ENCODE results near the gene SLC7A14.

The SLC7A14 gene

GRCh38 chr3:170491901-170492300 is 94.0 kb downstream of the SLC7A14 start:
- no peaks in the 10 kb centered on the region for H3K36me3 ChIP-seq (ENCODE audit: control insufficient read depth, insufficient read depth, low read length)
- H3K9ac ChIP-seq (ENCODE audit: low read depth, low read length) = no peak overlapping the region
- H3K4me1 ChIP-seq (ENCODE audit: control insufficient read depth, insufficient read depth, low read length) = peaks cover 4% of the 10 kb centered on the region
- no peaks in the 10 kb centered on the region for H3K9me3 ChIP-seq (ENCODE audit: control insufficient read depth, insufficient read depth, low read length)
- H3K4me3 ChIP-seq (ENCODE audit: low read depth, low read length) = no peak overlapping the region
- no peaks in the 10 kb centered on the region for H3K27me3 ChIP-seq (ENCODE audit: control insufficient read depth, insufficient read depth, low read length)

- Histone ChIP-seq H3K4me3 (ENCODE audit: low read depth, low read length) (no peak overlapping the region), H3K9ac (ENCODE audit: low read depth, low read length) (no peak overlapping the region), H3K9me3 (ENCODE audit: control insufficient read depth, insufficient read depth, low read length) (no peaks in the 10 kb centered on the region), H3K27me3 (ENCODE audit: control insufficient read depth, insufficient read depth, low read length) (no peaks in the 10 kb centered on the region), H3K4me1 (ENCODE audit: control insufficient read depth, insufficient read depth, low read length) (peaks cover 4% of the 10 kb centered on the region), H3K36me3 (ENCODE audit: control insufficient read depth, insufficient read depth, low read length) (no peaks in the 10 kb centered on the region)
Observed at GRCh38 chr3:170490828-170491560, 94.9 kb downstream of the SLC7A14 start.

GRCh38 chr3:170488802-170489201 is 97.1 kb downstream of the SLC7A14 start:
- Histone ChIP-seq H3K4me1 (ENCODE audit: control insufficient read depth, insufficient read depth, low read length) (peaks cover 4% of the 10 kb centered on the region), H3K9ac (ENCODE audit: low read depth, low read length) (no peak overlapping the region), H3K9me3 (ENCODE audit: control insufficient read depth, insufficient read depth, low read length) (no peaks in the 10 kb centered on the region), H3K4me3 (ENCODE audit: low read depth, low read length) (no peak overlapping the region), H3K36me3 (ENCODE audit: control insufficient read depth, insufficient read depth, low read length) (peaks cover 2% of the 10 kb centered on the region), H3K27me3 (ENCODE audit: control insufficient read depth, insufficient read depth, low read length) (no peaks in the 10 kb centered on the region)

GRCh38 chr3:170487031-170487430 is 98.8 kb downstream of the SLC7A14 start:
- Histone ChIP-seq H3K4me3 (ENCODE audit: low read depth, low read length) (no peak overlapping the region), H3K9ac (ENCODE audit: low read depth, low read length) (no peak overlapping the region), H3K27me3 (ENCODE audit: control insufficient read depth, insufficient read depth, low read length) (no peaks in the 10 kb centered on the region), H3K9me3 (ENCODE audit: control insufficient read depth, insufficient read depth, low read length) (no peaks in the 10 kb centered on the region), H3K4me1 (ENCODE audit: control insufficient read depth, insufficient read depth, low read length) (no peaks in the 10 kb centered on the region), H3K36me3 (ENCODE audit: control insufficient read depth, insufficient read depth, low read length) (peaks cover 2% of the 10 kb centered on the region)

- no peaks in the 10 kb centered on the region for H3K9me3 ChIP-seq (ENCODE audit: control insufficient read depth, insufficient read depth, low read length)
- no peaks in the 10 kb centered on the region for H3K27me3 ChIP-seq (ENCODE audit: control insufficient read depth, insufficient read depth, low read length)
- H3K4me3 ChIP-seq (ENCODE audit: low read depth, low read length) = no peak overlapping the region
- no peaks in the 10 kb centered on the region for H3K4me1 ChIP-seq (ENCODE audit: control insufficient read depth, insufficient read depth, low read length)
- H3K36me3 ChIP-seq (ENCODE audit: control insufficient read depth, insufficient read depth, low read length) = peaks cover 2% of the 10 kb centered on the region
- H3K9ac ChIP-seq (ENCODE audit: low read depth, low read length) = no peak overlapping the region
Observed at GRCh38 chr3:170486398-170486797, 99.5 kb downstream of the SLC7A14 start.

GRCh38 chr3:170485696-170486095 is 100.2 kb downstream of the SLC7A14 start:
- no peaks in the 10 kb centered on the region for H3K9me3 ChIP-seq (ENCODE audit: control insufficient read depth, insufficient read depth, low read length)
- H3K27me3 ChIP-seq (ENCODE audit: control insufficient read depth, insufficient read depth, low read length) = no peaks in the 10 kb centered on the region
- H3K4me1 ChIP-seq (ENCODE audit: control insufficient read depth, insufficient read depth, low read length) = no peaks in the 10 kb centered on the region
- peaks cover 2% of the 10 kb centered on the region for H3K36me3 ChIP-seq (ENCODE audit: control insufficient read depth, insufficient read depth, low read length)
- H3K9ac ChIP-seq (ENCODE audit: low read depth, low read length) = no peak overlapping the region
- no peak overlapping the region for H3K4me3 ChIP-seq (ENCODE audit: low read depth, low read length)

- Histone ChIP-seq H3K36me3 (ENCODE audit: control insufficient read depth, insufficient read depth, low read length) (peaks cover 2% of the 10 kb centered on the region), H3K4me3 (ENCODE audit: low read depth, low read length) (no peak overlapping the region), H3K9ac (ENCODE audit: low read depth, low read length) (no peak overlapping the region), H3K9me3 (ENCODE audit: control insufficient read depth, insufficient read depth, low read length) (no peaks in the 10 kb centered on the region), H3K27me3 (ENCODE audit: control insufficient read depth, insufficient read depth, low read length) (no peaks in the 10 kb centered on the region), H3K4me1 (ENCODE audit: control insufficient read depth, insufficient read depth, low read length) (no peaks in the 10 kb centered on the region)
Observed at GRCh38 chr3:170485294-170485693, 100.6 kb downstream of the SLC7A14 start.

GRCh38 chr3:170484869-170485268 is 101.0 kb downstream of the SLC7A14 start:
- no peaks in the 10 kb centered on the region for H3K27me3 ChIP-seq (ENCODE audit: control insufficient read depth, insufficient read depth, low read length)
- H3K9ac ChIP-seq (ENCODE audit: low read depth, low read length) = no peak overlapping the region
- H3K36me3 ChIP-seq (ENCODE audit: control insufficient read depth, insufficient read depth, low read length) = peaks cover 2% of the 10 kb centered on the region
- no peaks in the 10 kb centered on the region for H3K9me3 ChIP-seq (ENCODE audit: control insufficient read depth, insufficient read depth, low read length)
- no peaks in the 10 kb centered on the region for H3K4me1 ChIP-seq (ENCODE audit: control insufficient read depth, insufficient read depth, low read length)
- H3K4me3 ChIP-seq (ENCODE audit: low read depth, low read length) = no peak overlapping the region

GRCh38 chr3:170483485-170484262 is 102.2 kb downstream of the SLC7A14 start:
- H3K36me3 ChIP-seq (ENCODE audit: control insufficient read depth, insufficient read depth, low read length) = peaks cover 2% of the 10 kb centered on the region
- H3K4me3 ChIP-seq (ENCODE audit: low read depth, low read length) = no peak overlapping the region
- no peak overlapping the region for H3K9ac ChIP-seq (ENCODE audit: low read depth, low read length)
- no peaks in the 10 kb centered on the region for H3K27me3 ChIP-seq (ENCODE audit: control insufficient read depth, insufficient read depth, low read length)
- no peaks in the 10 kb centered on the region for H3K4me1 ChIP-seq (ENCODE audit: control insufficient read depth, insufficient read depth, low read length)
- H3K9me3 ChIP-seq (ENCODE audit: control insufficient read depth, insufficient read depth, low read length) = no peaks in the 10 kb centered on the region

- H3K9me3 ChIP-seq (ENCODE audit: control insufficient read depth, insufficient read depth, low read length) = no peaks in the 10 kb centered on the region
- H3K9ac ChIP-seq (ENCODE audit: low read depth, low read length) = no peak overlapping the region
- no peaks in the 10 kb centered on the region for H3K4me1 ChIP-seq (ENCODE audit: control insufficient read depth, insufficient read depth, low read length)
- no peak overlapping the region for H3K4me3 ChIP-seq (ENCODE audit: low read depth, low read length)
- no peaks in the 10 kb centered on the region for H3K27me3 ChIP-seq (ENCODE audit: control insufficient read depth, insufficient read depth, low read length)
- peaks cover 2% of the 10 kb centered on the region for H3K36me3 ChIP-seq (ENCODE audit: control insufficient read depth, insufficient read depth, low read length)
Observed at GRCh38 chr3:170482199-170482598, 103.7 kb downstream of the SLC7A14 start.

GRCh38 chr3:170480111-170480510 is 105.8 kb downstream of the SLC7A14 start:
- Histone ChIP-seq H3K4me3 (ENCODE audit: low read depth, low read length) (no peak overlapping the region), H3K9me3 (ENCODE audit: control insufficient read depth, insufficient read depth, low read length) (no peaks in the 10 kb centered on the region), H3K27me3 (ENCODE audit: control insufficient read depth, insufficient read depth, low read length) (no peaks in the 10 kb centered on the region), H3K9ac (ENCODE audit: low read depth, low read length) (no peak overlapping the region), H3K4me1 (ENCODE audit: control insufficient read depth, insufficient read depth, low read length) (no peaks in the 10 kb centered on the region), H3K36me3 (ENCODE audit: control insufficient read depth, insufficient read depth, low read length) (peaks cover 2% of the 10 kb centered on the region)

- no peaks in the 10 kb centered on the region for H3K27me3 ChIP-seq (ENCODE audit: control insufficient read depth, insufficient read depth, low read length)
- no peaks in the 10 kb centered on the region for H3K9me3 ChIP-seq (ENCODE audit: control insufficient read depth, insufficient read depth, low read length)
- no peaks in the 10 kb centered on the region for H3K4me1 ChIP-seq (ENCODE audit: control insufficient read depth, insufficient read depth, low read length)
- no peak overlapping the region for H3K4me3 ChIP-seq (ENCODE audit: low read depth, low read length)
- H3K36me3 ChIP-seq (ENCODE audit: control insufficient read depth, insufficient read depth, low read length) = no peaks in the 10 kb centered on the region
- H3K9ac ChIP-seq (ENCODE audit: low read depth, low read length) = no peak overlapping the region
Observed at GRCh38 chr3:170477395-170477794, 108.5 kb downstream of the SLC7A14 start.
